Measurements from ENCODE around the gene TEX38. TPM values are rescaled to one million over a fixed set of nuclear protein-coding genes. Genes with fewer than 3 reads are reported as not detected.
"Not testable (repeated sequence)": the region's sequence is repeated elsewhere in the genome, so short reads cannot be mapped to it uniquely, and the experiment has no call there.

TEX38 gene
- total RNA-seq, 1 donor from 2014 or later, result not detected

- DNase-seq (ENCODE audit: low spot score), result no peak
Observed at GRCh38 chr1:46687093-46687659, 15.5 kb downstream of the TEX38 start.

GRCh38 chr1:46687921-46688509, 16.4 kb downstream of the TEX38 start:
- no peak for DNase-seq (ENCODE audit: low spot score)

GRCh38 chr1:46689356-46689755, 17.7 kb downstream of the TEX38 start:
- DNase-seq (ENCODE audit: low spot score), result no peak

GRCh38 chr1:46689897-46690296, 18.2 kb downstream of the TEX38 start:
- DNase-seq (ENCODE audit: low spot score), result no peak

GRCh38 chr1:46690931-46691421, 19.3 kb downstream of the TEX38 start:
- no peak for DNase-seq (ENCODE audit: low spot score)

GRCh38 chr1:46691997-46692790, 20.5 kb downstream of the TEX38 start:
- DNase-seq (ENCODE audit: low spot score), result no peak

- no peak for DNase-seq (ENCODE audit: low spot score)
Observed at GRCh38 chr1:46692811-46693770, 21.4 kb downstream of the TEX38 start.

GRCh38 chr1:46694676-46695075, 23.0 kb downstream of the TEX38 start:
- DNase-seq (ENCODE audit: low spot score), result not testable (repeated sequence)

- DNase-seq (ENCODE audit: low spot score), result no peak
Observed at GRCh38 chr1:46697053-46697452, 25.4 kb downstream of the TEX38 start.

GRCh38 chr1:46699666-46700065, 28.0 kb downstream of the TEX38 start:
- DNase-seq (ENCODE audit: low spot score), result no peak

- no peak for DNase-seq (ENCODE audit: low spot score)
Observed at GRCh38 chr1:46703927-46704641, 32.4 kb downstream of the TEX38 start.

GRCh38 chr1:46705408-46705807, 33.8 kb downstream of the TEX38 start:
- no peak for DNase-seq (ENCODE audit: low spot score)

GRCh38 chr1:46708121-46708520, 36.5 kb downstream of the TEX38 start:
- no peak for DNase-seq (ENCODE audit: low spot score)

- no peak for DNase-seq (ENCODE audit: low spot score)
Observed at GRCh38 chr1:46714976-46715375, 43.3 kb downstream of the TEX38 start.

GRCh38 chr1:46717654-46718053, 46.0 kb downstream of the TEX38 start:
- no peak for DNase-seq (ENCODE audit: low spot score)

GRCh38 chr1:46718340-46718726, 46.7 kb downstream of the TEX38 start:
- DNase-seq (ENCODE audit: low spot score), result no peak

GRCh38 chr1:46718727-46719622, 47.3 kb downstream of the TEX38 start, which contains the start of gene EFCAB14:
TSS of gene EFCAB14 (minus strand) at chr1:46719114. CDS start at chr1:46718087, 1,027 bp downstream.
- peak; percentile 100 for DNase-seq (ENCODE audit: low spot score)

- no peak for DNase-seq (ENCODE audit: low spot score)
Observed at GRCh38 chr1:46719689-46720088, 48.0 kb downstream of the TEX38 start.

GRCh38 chr1:46720319-46720718, 48.7 kb downstream of the TEX38 start:
- DNase-seq (ENCODE audit: low spot score), result not testable (repeated sequence)
